GM21367 (cell line): ENCODE measurements around the gene BCL2L12.

Experiments used
- ATAC-seq: cut with Tn5 transposase; IDR thresholded peaks from one replicate; pipeline ENCODE4 v1.9.1; 2021; ENCODE audit not compliant: unreplicated experiment

BCL2L12 gene

GRCh38 chr19:49641688-49642491 is 23.8 kb upstream of the BCL2L12 start, which contains the start of gene SCAF1:
Gene SCAF1 (plus strand): TSS chr19:49642209. CDS start chr19:49645027, 2,818 bp downstream.
- ATAC-seq, result peak; percentile 42

GRCh38 chr19:49642492-49643035 is 23.2 kb upstream of the BCL2L12 start:
- ATAC-seq, result no peak

GRCh38 chr19:49643466-49643865 is 22.3 kb upstream of the BCL2L12 start:
- ATAC-seq, result no peak

DNA sequence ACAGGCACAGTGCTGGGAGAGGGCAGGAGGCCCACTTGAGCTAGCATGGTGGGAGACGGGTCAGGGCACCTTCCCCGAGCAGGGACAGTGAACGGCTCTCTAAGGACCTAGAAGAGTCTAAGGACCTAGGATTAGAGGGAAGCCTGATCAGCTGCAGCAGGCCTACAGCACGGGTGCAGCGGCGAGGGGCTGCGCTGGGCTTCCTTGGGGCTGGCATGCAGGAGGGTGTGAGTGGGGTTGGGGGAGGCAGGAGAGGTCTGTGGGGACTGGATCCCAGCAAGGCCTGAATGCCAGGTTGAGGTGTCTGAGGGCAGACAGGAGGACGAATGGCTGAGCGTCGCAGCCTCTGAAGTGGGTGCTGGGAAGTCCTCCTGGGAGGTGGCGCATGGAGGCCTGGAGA is 20.1 kb upstream of the BCL2L12 start:
- ATAC-seq, result no peak

GRCh38 chr19:49645995-49646394 is 19.7 kb upstream of the BCL2L12 start:
- ATAC-seq, result no peak

DNA sequence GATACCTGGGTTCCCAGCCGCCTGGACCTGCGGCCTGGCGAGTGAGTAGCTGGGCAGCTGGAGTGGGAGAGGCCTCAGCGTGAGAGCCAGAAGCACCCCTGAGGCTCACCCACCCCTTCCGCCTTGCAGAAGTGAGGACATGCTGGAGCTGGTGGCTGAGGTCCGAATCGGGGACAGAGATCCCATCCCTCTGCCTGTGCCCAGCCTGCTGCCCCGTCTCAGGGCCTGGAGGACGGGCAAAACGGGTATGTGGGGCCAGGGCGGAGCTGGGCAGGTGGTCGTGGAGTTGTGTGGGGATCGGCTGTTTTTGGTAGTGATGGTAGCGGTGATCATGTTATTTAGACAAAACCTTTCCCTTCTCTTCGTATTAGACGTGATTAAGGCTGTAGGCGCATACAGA is 19.1 kb upstream of the BCL2L12 start:
- ATAC-seq, result no peak

DNA sequence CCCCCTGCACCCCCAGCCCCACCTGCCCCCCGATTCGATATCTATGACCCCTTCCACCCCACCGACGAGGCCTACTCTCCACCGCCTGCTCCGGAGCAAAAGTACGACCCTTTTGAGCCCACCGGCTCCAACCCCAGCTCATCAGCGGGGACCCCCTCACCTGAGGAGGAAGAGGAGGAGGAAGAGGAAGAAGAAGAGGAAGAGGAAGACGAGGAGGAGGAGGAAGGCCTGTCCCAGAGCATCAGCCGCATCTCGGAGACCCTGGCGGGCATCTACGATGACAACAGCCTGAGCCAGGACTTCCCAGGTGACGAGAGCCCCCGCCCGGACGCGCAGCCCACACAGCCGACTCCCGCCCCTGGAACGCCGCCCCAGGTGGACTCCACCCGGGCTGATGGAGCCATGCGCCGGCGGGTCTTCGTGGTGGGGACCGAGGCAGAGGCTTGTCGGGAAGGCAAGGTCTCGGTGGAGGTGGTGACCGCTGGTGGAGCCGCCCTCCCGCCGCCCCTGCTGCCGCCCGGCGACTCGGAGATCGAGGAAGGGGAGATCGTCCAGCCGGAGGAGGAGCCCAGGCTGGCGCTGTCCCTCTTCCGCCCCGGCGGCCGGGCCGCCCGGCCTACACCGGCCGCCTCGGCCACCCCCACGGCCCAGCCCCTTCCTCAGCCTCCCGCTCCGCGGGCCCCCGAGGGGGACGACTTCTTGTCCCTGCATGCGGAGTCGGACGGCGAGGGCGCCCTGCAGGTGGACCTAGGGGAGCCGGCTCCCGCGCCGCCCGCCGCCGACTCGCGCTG is 14.5 kb upstream of the BCL2L12 start:
- ATAC-seq, result no peak

- no peak for ATAC-seq
Measured at GRCh38 chr19:49651820-49652550, 13.7 kb upstream of the BCL2L12 start.

DNA sequence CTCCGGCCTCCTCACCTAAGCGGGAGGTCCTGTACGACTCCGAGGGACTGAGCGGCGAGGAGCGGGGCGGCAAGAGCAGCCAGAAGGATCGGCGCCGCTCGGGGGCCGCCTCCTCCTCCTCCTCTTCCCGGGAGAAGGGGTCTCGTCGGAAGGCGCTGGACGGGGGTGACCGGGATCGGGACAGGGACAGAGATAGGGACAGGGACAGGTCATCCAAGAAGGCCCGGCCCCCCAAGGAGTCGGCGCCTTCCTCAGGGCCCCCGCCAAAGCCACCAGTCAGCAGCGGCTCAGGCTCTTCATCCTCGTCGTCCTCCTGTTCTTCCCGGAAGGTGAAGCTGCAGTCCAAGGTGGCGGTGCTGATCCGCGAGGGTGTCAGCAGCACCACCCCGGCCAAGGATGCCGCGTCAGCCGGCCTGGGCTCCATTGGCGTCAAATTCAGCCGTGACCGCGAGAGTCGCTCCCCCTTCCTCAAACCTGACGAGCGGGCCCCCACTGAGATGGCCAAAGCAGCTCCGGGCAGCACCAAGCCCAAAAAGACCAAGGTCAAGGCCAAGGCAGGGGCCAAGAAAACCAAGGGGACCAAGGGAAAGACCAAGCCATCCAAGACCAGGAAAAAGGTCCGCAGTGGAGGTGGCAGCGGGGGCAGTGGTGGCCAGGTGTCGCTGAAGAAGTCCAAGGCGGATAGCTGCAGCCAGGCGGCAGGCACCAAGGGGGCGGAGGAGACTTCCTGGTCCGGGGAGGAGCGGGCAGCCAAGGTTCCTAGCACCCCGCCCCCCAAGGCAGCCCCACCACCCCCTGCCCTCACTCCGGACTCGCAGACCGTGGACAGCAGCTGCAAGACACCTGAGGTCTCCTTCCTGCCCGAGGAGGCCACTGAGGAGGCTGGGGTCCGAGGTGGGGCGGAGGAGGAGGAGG is 12.9 kb upstream of the BCL2L12 start:
- no peak for ATAC-seq

- ATAC-seq, result no peak
Measured at GRCh38 chr19:49653466-49653806, 12.3 kb upstream of the BCL2L12 start.

- no peak for ATAC-seq
Measured at GRCh38 chr19:49654581-49654980, 11.2 kb upstream of the BCL2L12 start.

GRCh38 chr19:49655570-49656455 is 9.9 kb upstream of the BCL2L12 start:
- no peak for ATAC-seq

DNA sequence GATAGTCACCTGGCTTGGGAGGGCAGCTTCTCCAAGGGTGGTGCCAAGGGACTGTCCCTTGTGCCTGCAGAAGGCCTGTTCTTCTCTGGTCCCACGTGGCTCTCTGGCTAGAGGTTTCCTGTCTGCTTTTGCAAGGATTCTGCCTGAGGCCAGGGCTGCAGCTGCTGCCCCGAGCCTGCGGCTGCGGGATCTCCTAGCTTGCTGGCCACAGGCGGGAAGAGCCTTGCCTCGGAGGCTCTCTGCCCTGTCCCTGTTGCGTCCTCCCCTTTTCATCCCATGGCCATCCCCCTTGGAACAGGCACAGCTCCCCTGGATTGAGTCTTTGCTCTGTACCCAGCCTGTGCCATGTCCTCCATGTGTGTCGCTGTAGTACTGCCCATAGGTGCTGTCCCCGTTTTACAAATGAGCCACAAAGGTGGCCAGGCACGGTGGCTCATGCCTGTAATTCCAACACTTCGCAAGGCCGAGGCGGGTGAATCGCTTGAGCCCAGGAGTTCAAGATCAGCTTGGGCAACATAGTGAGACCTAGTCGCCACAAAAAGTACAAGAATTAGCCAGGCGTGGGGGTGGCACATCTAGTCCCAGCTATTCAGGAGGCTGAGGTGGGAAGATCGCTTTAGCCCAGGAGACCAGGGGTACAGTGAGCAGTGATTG is 9.2 kb upstream of the BCL2L12 start:
- no peak for ATAC-seq

- no peak for ATAC-seq
Measured at GRCh38 chr19:49657493-49658138, 8.1 kb upstream of the BCL2L12 start.

- no peak for ATAC-seq
Measured at GRCh38 chr19:49658139-49658517, 7.6 kb upstream of the BCL2L12 start.

- ATAC-seq, result no peak
Measured at GRCh38 chr19:49658566-49659442, 6.9 kb upstream of the BCL2L12 start.

GRCh38 chr19:49660338-49660961 is 5.3 kb upstream of the BCL2L12 start:
- ATAC-seq, result no peak
